GM19395 (cell line): Measurements from ENCODE around the gene AQP11.
A peak's percentile ranks its signal among the peaks of the same experiment; 100 is the strongest.
"Not testable (repeated sequence)": the region's sequence is repeated elsewhere in the genome, so short reads cannot be mapped to it uniquely, and the experiment has no call there.

ENCODE experiments used
- ATAC-seq: cut with Tn5 transposase; IDR thresholded peaks from one replicate; pipeline ENCODE4 v1.9.1; 2021; ENCODE audit warnings: mild to moderate bottlenecking, moderate library complexity; ENCODE audit not compliant: unreplicated experiment

The AQP11 gene

GRCh38 chr11:77589521-77590193 lies at the start of gene AQP11:
Gene AQP11 (plus strand): TSS chr11:77589953. CDS start chr11:77589993, 40 bp downstream.
- ATAC-seq: peak; percentile 92

- no peak for ATAC-seq
These were observed 47.5 kb upstream of the AQP11 start for GRCh38 chr11:77542296-77542695.

GRCh38 chr11:77547047-77547836 lies 42.5 kb upstream of the AQP11 start:
- no peak for ATAC-seq

GRCh38 chr11:77547863-77548551 lies 41.7 kb upstream of the AQP11 start:
- ATAC-seq: no peak

GRCh38 chr11:77548552-77549445 lies 41.0 kb upstream of the AQP11 start:
- ATAC-seq: no peak

- not testable (repeated sequence) for ATAC-seq
These were observed 38.3 kb upstream of the AQP11 start for GRCh38 chr11:77551426-77551825.

- no peak for ATAC-seq
These were observed 32.2 kb upstream of the AQP11 start for GRCh38 chr11:77557553-77557952.

- ATAC-seq: no peak
These were observed 31.4 kb upstream of the AQP11 start for GRCh38 chr11:77558380-77558779.

GRCh38 chr11:77559686-77560401 lies 29.9 kb upstream of the AQP11 start:
- ATAC-seq: no peak

- ATAC-seq: no peak
These were observed 29.1 kb upstream of the AQP11 start for GRCh38 chr11:77560605-77561004.

GRCh38 chr11:77561257-77561656 lies 28.5 kb upstream of the AQP11 start:
- ATAC-seq: no peak

- no peak for ATAC-seq
These were observed 21.4 kb upstream of the AQP11 start for GRCh38 chr11:77568306-77568705.

GRCh38 chr11:77568916-77569675 lies 20.7 kb upstream of the AQP11 start:
- ATAC-seq: no peak

GRCh38 chr11:77569676-77570070 lies 20.1 kb upstream of the AQP11 start:
- ATAC-seq: no peak

GRCh38 chr11:77570896-77571295 lies 18.9 kb upstream of the AQP11 start:
- ATAC-seq: not testable (repeated sequence)

- ATAC-seq: not testable (repeated sequence)
These were observed 14.3 kb upstream of the AQP11 start for GRCh38 chr11:77575428-77575827.

GRCh38 chr11:77580712-77581337 lies 8.9 kb upstream of the AQP11 start:
- no peak for ATAC-seq

GRCh38 chr11:77589181-77589520 lies 602 bp upstream of the AQP11 start:
- peak; percentile 45 for ATAC-seq

GRCh38 chr11:77590194-77590782 lies 535 bp downstream of the AQP11 start:
- peak; percentile 17 for ATAC-seq
